ENCODE data around the gene PHKA1. TPM values are rescaled to one million over a fixed set of nuclear protein-coding genes. Genes with fewer than 3 reads are reported as not detected.

Gene PHKA1
- total RNA-seq, 1 donor, result 8.6 TPM

DNA sequence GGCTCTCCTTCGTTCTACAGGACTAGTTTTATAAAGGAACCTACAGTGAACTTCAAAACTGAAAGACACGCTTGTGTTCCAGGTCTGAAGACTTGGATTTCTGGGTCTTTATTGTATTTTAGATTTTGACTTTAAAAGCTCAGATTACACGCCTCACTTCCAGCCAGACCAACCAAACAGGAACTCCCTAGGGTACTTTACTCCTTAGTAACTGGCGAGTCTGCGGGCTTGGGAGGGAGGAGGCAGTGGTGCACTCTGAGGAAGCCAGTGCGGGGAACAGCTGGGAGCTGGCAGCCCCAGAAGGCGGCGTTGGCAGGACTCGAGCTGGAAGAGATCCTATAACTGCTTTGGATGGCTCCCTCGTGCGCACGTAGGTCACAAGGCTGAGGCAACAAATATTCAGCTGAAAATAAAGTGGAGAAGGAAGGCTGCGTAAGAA is 391 bp upstream of the PHKA1 start:
- peak overlapping the region; percentile 54 for H3K4me3 ChIP-seq (ENCODE audit: low read depth, low read length)
- DNase-seq (ENCODE audit: low read depth), result peak; percentile 75
- TF ChIP-seq, protein P1, sequence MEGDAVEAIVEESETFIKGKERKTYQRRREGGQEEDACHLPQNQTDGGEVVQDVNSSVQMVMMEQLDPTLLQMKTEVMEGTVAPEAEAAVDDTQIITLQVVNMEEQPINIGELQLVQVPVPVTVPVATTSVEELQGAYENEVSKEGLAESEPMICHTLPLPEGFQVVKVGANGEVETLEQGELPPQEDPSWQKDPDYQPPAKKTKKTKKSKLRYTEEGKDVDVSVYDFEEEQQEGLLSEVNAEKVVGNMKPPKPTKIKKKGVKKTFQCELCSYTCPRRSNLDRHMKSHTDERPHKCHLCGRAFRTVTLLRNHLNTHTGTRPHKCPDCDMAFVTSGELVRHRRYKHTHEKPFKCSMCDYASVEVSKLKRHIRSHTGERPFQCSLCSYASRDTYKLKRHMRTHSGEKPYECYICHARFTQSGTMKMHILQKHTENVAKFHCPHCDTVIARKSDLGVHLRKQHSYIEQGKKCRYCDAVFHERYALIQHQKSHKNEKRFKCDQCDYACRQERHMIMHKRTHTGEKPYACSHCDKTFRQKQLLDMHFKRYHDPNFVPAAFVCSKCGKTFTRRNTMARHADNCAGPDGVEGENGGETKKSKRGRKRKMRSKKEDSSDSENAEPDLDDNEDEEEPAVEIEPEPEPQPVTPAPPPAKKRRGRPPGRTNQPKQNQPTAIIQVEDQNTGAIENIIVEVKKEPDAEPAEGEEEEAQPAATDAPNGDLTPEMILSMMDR (IDR thresholded peaks at IDR 0.05; ENCODE audit: insufficient read depth, low read depth, low read length), result no peak

DNA sequence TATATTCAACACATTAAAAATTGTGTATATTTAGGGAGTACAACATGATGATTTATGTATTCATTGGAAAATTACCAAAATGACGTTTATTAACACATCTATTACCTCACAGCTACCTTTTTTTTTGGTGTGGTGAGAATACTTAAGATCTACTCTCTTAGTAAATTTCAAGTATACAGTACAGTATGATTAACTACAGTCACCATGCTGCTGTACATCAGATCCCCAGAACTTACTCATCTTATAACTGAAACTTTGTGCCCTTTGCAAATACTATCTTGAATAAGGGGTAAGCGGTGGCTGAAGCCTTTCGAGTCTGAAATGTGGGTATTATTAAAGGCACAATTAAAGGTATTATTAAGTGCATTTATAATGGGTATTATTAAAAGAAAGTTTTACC is 976 bp downstream of the PHKA1 start:
- TF ChIP-seq, protein P1 (IDR thresholded peaks at IDR 0.05; ENCODE audit: insufficient read depth, low read depth, low read length), result no peak
- DNase-seq (ENCODE audit: low read depth), result no peak
- H3K4me3 ChIP-seq (ENCODE audit: low read depth, low read length), result peak overlapping the region; percentile 54

DNA sequence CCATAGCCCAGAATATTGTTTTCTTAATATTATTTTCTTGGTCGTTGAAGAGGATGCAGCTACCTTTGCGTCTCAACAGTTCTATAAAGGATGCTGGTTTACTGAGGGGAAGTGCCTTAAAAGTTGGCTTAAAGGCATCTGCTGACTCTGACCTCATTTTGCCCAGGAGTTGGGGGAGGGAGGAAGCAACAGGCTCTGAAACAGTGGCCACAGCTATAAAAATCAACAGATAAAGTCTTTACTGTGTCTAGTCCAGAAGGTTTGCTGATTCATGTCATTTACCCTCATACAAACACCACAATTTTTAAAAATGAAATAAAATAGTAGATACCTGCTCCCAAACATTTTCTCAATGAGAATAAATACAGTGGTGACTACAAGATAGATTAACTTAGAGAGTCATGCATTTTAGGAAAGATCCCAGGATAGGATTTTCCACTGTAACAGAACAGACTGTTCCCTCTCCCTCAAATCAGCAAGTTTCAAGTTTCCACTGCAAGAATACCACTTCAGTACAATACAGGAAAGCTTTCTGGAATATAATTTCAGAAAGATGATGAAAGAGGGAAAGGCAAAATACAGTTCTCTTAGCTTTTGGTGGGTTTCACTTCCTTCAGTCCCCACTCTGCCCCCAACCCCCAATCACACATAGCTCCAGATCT is 1.9 kb downstream of the PHKA1 start:
- peak; percentile 66 for DNase-seq (ENCODE audit: low read depth)
- no peak overlapping the region for H3K4me3 ChIP-seq (ENCODE audit: low read depth, low read length)
- TF ChIP-seq, protein P1 (IDR thresholded peaks at IDR 0.05; ENCODE audit: insufficient read depth, low read depth, low read length), result no peak

DNA sequence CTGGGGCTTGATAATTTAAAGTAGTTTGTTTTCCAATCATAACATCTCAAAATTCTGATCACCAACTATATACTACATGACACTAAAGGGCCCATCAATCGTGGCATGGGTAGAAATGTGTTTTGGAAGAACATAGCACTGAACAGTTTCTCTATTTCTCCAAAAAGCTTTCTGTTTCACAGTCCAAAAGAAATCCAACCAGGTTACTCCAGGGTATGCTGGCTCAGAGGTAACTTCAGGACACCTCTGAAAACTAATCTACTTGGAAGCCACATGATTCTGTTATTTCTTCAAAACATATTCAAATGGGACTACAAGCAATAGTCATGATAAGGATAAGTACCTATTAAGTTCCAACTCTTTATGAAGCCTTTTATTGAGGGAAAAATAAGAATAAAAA is 8.3 kb downstream of the PHKA1 start:
- no peak overlapping the region for H3K4me3 ChIP-seq (ENCODE audit: low read depth, low read length)
- TF ChIP-seq, protein P1 (IDR thresholded peaks at IDR 0.05; ENCODE audit: insufficient read depth, low read depth, low read length), result no peak
- no peak for DNase-seq (ENCODE audit: low read depth)

DNA sequence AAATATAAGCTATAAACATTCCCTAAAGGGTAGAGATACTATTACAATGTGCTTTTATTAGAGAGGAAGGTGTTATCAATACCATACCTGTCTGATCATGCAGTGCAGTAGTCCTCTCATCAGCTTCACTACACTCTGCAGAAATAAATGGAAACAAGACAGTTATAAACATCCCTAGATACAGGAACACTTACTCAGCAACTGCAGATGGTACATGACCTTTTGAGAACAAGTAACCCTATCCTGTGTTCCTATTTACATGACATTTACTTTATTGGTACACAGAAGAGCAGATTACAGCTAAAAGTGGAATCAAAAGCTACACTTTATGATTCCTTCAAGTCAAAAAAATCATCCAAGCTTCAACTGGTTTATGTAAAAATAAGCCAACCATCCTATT is 9.0 kb downstream of the PHKA1 start:
- no peak for DNase-seq (ENCODE audit: low read depth)
- TF ChIP-seq, protein P1 (IDR thresholded peaks at IDR 0.05; ENCODE audit: insufficient read depth, low read depth, low read length), result no peak
- no peak overlapping the region for H3K4me3 ChIP-seq (ENCODE audit: low read depth, low read length)

DNA sequence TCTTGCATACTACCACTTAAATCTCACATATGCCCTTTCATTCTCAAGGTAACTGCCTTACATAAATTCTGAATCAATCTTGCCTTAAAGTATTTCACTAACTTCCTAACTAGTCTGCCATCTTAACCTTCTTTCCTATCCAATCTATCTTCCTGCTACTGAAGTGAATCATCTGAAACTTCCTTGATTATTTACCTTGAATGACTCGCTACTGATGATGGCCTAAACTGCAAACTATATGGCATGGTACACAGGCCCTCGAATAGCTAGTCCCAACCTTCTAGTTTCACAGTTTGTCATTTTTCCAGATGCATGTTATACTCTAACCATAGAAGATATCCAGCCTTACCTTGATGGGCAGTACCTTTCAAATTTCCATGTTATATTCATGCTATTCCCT is 19.9 kb downstream of the PHKA1 start:
- TF ChIP-seq, protein P1 (IDR thresholded peaks at IDR 0.05; ENCODE audit: insufficient read depth, low read depth, low read length), result no peak
- H3K4me3 ChIP-seq (ENCODE audit: low read depth, low read length), result no peak overlapping the region
- DNase-seq (ENCODE audit: low read depth), result no peak

DNA sequence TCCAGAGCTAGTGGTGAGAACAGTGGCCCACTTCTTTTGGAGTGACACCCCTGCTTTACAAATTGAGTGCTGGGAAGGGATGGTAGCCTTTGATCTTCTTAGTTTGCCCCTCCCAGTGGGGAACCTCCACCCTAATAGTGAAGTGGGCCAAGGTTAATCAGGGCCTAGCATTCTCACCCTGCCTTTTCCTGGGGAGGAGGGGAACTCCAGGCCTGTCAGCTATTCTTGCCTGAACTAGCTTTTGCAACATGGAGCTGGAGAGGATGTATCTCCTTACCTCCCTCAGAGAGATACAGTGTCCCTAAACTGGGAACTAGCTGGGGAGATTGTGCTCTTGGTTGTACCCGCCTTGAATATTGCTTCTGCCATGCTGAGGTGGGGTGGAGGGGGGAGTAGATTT is 20.6 kb downstream of the PHKA1 start:
- no peak overlapping the region for H3K4me3 ChIP-seq (ENCODE audit: low read depth, low read length)
- TF ChIP-seq, protein P1 (IDR thresholded peaks at IDR 0.05; ENCODE audit: insufficient read depth, low read depth, low read length), result no peak
- DNase-seq (ENCODE audit: low read depth), result no peak
